K562 (cell line): ENCODE measurements around the gene IRF6. TPM values are rescaled to one million over a fixed set of nuclear protein-coding genes. Genes with fewer than 3 reads are reported as not detected.

Experiments used
- CAMTA2 ChIP-seq: fragments of 250-450 bp; sonication (Bioruptor Pico); conservative IDR thresholded peaks from 2 replicates; pipeline ENCODE4 v1.5.1; 2022
- CREB1 ChIP-seq, 2 experiments: sonication (generic) in 1 of 2; formaldehyde crosslinking in 1 of 2; IDR thresholded peaks; 2 replicates each; pipeline versions ENCODE4 v1.6.1 to v1.8.0; 2012 to 2022; ENCODE audit warnings: inconsistent platforms in 1 of 2, mild to moderate bottlenecking in 1 of 2, missing genetic modification reagents in 1 of 2, moderate library complexity in 1 of 2
- MAFF ChIP-seq: IDR thresholded peaks from 2 replicates; pipeline ENCODE4 v1.6.1; 2012; ENCODE audit warnings: low read length, improper control_type of control experiment
- MECOM ChIP-seq: fragments of 250-450 bp; sonication (Bioruptor Pico); IDR thresholded peaks from 2 replicates; pipeline ENCODE4 v1.8.0; 2022; ENCODE audit warnings: inconsistent platforms
- NEUROD1 ChIP-seq: fragments of 150-350 bp; IDR thresholded peaks from 2 replicates; pipeline ENCODE4 v1.6.1; 2014; ENCODE audit warnings: borderline replicate concordance, low read length, low read depth; ENCODE audit not compliant: partially characterized antibody
- RBM39 ChIP-seq: fragments of 200-400 bp; formaldehyde crosslinking; optimal IDR thresholded peaks from 2 replicates; pipeline ENCODE3; 2018; ENCODE audit warnings: low read depth, low read length
- RFX7 ChIP-seq: fragments of 250-450 bp; sonication (Bioruptor Pico); IDR thresholded peaks from 2 replicates; pipeline ENCODE4 v1.5.1; 2021; ENCODE audit warnings: mild to moderate bottlenecking
- SAP30 ChIP-seq: fragments of 200-600 bp; sonication (generic); IDR thresholded peaks from 2 replicates; pipeline ENCODE4 v1.6.1; 2012; ENCODE audit warnings: borderline replicate concordance, low read depth, mild to moderate bottlenecking, moderate library complexity, low read length, control low read depth, inconsistent platforms; ENCODE audit not compliant: insufficient read depth, poor library complexity, severe bottlenecking
- THRAP3 ChIP-seq: fragments of 450-650 bp; IDR thresholded peaks from 2 replicates; pipeline ENCODE4 v1.6.1; 2016; ENCODE audit warnings: mild to moderate bottlenecking, inconsistent platforms, borderline replicate concordance
- ZNF143 ChIP-seq: sonication (generic); formaldehyde crosslinking; IDR thresholded peaks from 2 replicates; pipeline ENCODE4 v1.9.0; 2022; ENCODE audit warnings: mild to moderate bottlenecking, missing genetic modification reagents
- ZNF232 ChIP-seq: sonication (generic); formaldehyde crosslinking; IDR thresholded peaks from 2 replicates; pipeline ENCODE4 v1.8.0; 2022; ENCODE audit warnings: mild to moderate bottlenecking, missing genetic modification reagents
- ZNF263 ChIP-seq: sonication (generic); formaldehyde crosslinking; IDR thresholded peaks from 2 replicates; pipeline ENCODE4 v1.8.0; 2022; ENCODE audit warnings: mild to moderate bottlenecking, missing genetic modification reagents, borderline replicate concordance
- ZNF830 ChIP-seq: fragments of 250-450 bp; sonication (Bioruptor Pico); IDR thresholded peaks from 2 replicates; pipeline ENCODE4 v1.5.0; 2021; ENCODE audit warnings: mild to moderate bottlenecking
- ZSCAN32 ChIP-seq: fragments of 450-650 bp; formaldehyde crosslinking; IDR thresholded peaks from 2 replicates; pipeline ENCODE4 v1.4.0; 2020; ENCODE audit warnings: mild to moderate bottlenecking, moderate library complexity
- polyA plus RNA-seq, 8 experiments: library from polyadenylated mRNA; depleted of rRNA in 4 of 8; stranded (reverse) in 5 of 8; unstranded in 3 of 8; fragments of >200 nt; fragmentation: Nextera tagmentation in 2 of 8; fragmentation: Illumina TruSeq in 1 of 8; extraction: Ambion mirVana in 2 of 8; extraction: Trizol in 1 of 8; gene quantifications; 2 replicates each; pipeline versions ENCODE4 v1.2.1 to v1.2.3, GENCODE V29; 2011 to 2014; ENCODE audit warnings: inconsistent platforms in 1 of 8, missing spikeins in 1 of 8
- total RNA-seq, 7 experiments: library from RNA; depleted of rRNA in 6 of 7; stranded (reverse); fragments of >200 nt in 6 of 7; fragmentation: Illumina TruSeq in 2 of 7; extraction: Trizol in 2 of 7; gene quantifications; 2 replicates each; pipeline versions ENCODE4 v1.2.1 to v1.2.3, GENCODE V29; 2011 to 2021; ENCODE audit warnings: low replicate concordance in 1 of 7
- TF ChIP-seq, protein P1 (sequence below): fragments of 450-650 bp; IDR thresholded peaks from 2 replicates; pipeline ENCODE4 v1.6.1; 2014; ENCODE audit warnings: low read depth, mild to moderate bottlenecking, moderate library complexity, borderline replicate concordance
- TF ChIP-seq, protein P2 (sequence below): IDR thresholded peaks from 2 replicates; pipeline ENCODE4 v1.6.1; 2011; ENCODE audit warnings: borderline replicate concordance, low read depth, mild to moderate bottlenecking, moderate library complexity, low read length; ENCODE audit not compliant: insufficient read depth, poor library complexity, severe bottlenecking
- TF ChIP-seq, protein P3 (sequence below): fragments of 450-650 bp; formaldehyde crosslinking; IDR thresholded peaks from 2 replicates; pipeline ENCODE4 v1.4.0; 2022; ENCODE audit warnings: mild to moderate bottlenecking, moderate library complexity
- TF ChIP-seq, protein P4 (sequence below): sonication (generic); formaldehyde crosslinking; IDR thresholded peaks from 2 replicates; pipeline ENCODE4 v1.8.1; 2022; ENCODE audit warnings: missing genetic modification reagents
- TF ChIP-seq, protein P5 (sequence below): fragments of 450-650 bp; IDR thresholded peaks from 2 replicates; pipeline ENCODE4 v1.6.1; 2016

The IRF6 gene
- total and polyA plus RNA-seq, 9 of the 15 experiments (the other 6 are each of a cell fraction or from before 2014, with no cell fraction given), result 0.03 to 0.65 (median 0.17) TPM

DNA sequence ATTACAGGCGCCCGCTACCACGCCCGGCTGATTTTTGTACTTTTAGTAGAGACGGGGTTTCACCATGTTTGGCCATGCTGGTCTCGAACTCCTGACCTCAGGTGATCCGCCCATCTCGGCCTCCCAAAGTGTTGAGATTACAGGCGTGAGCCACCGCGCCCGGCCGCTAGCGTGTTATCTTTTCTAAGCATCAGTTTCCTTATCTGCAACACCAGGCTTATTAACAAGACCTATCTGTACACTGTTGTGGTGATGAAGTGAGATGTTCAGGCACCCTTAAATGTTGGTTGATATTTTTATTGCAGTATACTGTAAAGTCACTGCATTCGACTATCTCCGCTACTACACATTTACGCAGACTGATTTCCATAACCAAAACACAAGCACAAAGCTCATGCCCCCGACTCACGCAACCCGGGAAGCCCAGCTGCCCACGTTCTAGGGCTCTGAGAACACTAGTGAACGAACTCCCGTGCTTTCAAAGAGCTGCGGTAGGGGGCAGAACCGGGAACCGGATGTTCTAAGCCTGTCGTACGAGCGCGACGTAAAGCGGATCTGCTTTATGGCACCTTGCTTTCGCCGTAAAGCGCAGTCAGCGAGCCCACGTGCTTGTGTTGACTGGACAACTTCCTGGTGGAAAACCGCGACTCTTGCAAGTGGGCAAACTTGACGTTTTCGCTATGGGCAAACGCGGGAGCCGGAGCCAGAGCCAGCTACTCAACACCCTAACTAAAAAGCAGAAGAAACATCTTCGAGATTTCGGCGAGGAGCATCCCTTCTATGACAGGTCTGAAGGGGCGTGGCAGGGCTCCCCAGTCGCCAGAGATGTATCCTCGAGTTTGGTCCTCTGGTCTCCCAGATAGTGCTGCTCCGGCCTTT, 21.7 kb upstream of the IRF6 start, which contains the start of gene UTP25 (continued):
- TF ChIP-seq, protein P1, sequence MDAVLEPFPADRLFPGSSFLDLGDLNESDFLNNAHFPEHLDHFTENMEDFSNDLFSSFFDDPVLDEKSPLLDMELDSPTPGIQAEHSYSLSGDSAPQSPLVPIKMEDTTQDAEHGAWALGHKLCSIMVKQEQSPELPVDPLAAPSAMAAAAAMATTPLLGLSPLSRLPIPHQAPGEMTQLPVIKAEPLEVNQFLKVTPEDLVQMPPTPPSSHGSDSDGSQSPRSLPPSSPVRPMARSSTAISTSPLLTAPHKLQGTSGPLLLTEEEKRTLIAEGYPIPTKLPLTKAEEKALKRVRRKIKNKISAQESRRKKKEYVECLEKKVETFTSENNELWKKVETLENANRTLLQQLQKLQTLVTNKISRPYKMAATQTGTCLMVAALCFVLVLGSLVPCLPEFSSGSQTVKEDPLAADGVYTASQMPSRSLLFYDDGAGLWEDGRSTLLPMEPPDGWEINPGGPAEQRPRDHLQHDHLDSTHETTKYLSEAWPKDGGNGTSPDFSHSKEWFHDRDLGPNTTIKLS, result peak; percentile 99
- TF ChIP-seq SAP30 (peak; percentile 100), RBM39 (no peak), ZSCAN32 (CRISPR knock-in tag) (no peak), MECOM (no peak), MAFF (peak; percentile 10; the same call in 1 of the 2 replicates), THRAP3 (no peak), ZNF143 (CRISPR knock-in tag) (no peak), ZNF263 (no peak), RFX7 (CRISPR knock-in tag) (no peak), NEUROD1 (no peak), CREB1 (IDR thresholded peaks at IDR 0.05) (peak; percentile 83), CREB1 (CRISPR knock-in tag; IDR thresholded peaks at IDR 0.05) (no peak), ZNF830 (CRISPR knock-in tag) (no peak), CAMTA2 (CRISPR knock-in tag) (no peak), ZNF232 (CRISPR knock-in tag) (no peak)
- TF ChIP-seq, protein P2, sequence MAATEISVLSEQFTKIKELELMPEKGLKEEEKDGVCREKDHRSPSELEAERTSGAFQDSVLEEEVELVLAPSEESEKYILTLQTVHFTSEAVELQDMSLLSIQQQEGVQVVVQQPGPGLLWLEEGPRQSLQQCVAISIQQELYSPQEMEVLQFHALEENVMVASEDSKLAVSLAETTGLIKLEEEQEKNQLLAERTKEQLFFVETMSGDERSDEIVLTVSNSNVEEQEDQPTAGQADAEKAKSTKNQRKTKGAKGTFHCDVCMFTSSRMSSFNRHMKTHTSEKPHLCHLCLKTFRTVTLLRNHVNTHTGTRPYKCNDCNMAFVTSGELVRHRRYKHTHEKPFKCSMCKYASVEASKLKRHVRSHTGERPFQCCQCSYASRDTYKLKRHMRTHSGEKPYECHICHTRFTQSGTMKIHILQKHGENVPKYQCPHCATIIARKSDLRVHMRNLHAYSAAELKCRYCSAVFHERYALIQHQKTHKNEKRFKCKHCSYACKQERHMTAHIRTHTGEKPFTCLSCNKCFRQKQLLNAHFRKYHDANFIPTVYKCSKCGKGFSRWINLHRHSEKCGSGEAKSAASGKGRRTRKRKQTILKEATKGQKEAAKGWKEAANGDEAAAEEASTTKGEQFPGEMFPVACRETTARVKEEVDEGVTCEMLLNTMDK, result peak; percentile 93
- TF ChIP-seq, protein P3, sequence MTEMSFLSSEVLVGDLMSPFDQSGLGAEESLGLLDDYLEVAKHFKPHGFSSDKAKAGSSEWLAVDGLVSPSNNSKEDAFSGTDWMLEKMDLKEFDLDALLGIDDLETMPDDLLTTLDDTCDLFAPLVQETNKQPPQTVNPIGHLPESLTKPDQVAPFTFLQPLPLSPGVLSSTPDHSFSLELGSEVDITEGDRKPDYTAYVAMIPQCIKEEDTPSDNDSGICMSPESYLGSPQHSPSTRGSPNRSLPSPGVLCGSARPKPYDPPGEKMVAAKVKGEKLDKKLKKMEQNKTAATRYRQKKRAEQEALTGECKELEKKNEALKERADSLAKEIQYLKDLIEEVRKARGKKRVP (CRISPR knock-in tag), result no peak
- TF ChIP-seq, protein P4, sequence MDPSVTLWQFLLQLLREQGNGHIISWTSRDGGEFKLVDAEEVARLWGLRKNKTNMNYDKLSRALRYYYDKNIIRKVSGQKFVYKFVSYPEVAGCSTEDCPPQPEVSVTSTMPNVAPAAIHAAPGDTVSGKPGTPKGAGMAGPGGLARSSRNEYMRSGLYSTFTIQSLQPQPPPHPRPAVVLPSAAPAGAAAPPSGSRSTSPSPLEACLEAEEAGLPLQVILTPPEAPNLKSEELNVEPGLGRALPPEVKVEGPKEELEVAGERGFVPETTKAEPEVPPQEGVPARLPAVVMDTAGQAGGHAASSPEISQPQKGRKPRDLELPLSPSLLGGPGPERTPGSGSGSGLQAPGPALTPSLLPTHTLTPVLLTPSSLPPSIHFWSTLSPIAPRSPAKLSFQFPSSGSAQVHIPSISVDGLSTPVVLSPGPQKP (CRISPR knock-in tag), result no peak
- TF ChIP-seq, protein P5, sequence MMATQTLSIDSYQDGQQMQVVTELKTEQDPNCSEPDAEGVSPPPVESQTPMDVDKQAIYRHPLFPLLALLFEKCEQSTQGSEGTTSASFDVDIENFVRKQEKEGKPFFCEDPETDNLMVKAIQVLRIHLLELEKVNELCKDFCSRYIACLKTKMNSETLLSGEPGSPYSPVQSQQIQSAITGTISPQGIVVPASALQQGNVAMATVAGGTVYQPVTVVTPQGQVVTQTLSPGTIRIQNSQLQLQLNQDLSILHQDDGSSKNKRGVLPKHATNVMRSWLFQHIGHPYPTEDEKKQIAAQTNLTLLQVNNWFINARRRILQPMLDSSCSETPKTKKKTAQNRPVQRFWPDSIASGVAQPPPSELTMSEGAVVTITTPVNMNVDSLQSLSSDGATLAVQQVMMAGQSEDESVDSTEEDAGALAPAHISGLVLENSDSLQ, result peak; percentile 23; the same call in 1 of the 2 replicates
